ENCODE data around the gene PKN1.

GRCh38 chr19:14425696-14426138 is 7.4 kb upstream of the PKN1 start:
- TF ChIP-seq, protein P1, sequence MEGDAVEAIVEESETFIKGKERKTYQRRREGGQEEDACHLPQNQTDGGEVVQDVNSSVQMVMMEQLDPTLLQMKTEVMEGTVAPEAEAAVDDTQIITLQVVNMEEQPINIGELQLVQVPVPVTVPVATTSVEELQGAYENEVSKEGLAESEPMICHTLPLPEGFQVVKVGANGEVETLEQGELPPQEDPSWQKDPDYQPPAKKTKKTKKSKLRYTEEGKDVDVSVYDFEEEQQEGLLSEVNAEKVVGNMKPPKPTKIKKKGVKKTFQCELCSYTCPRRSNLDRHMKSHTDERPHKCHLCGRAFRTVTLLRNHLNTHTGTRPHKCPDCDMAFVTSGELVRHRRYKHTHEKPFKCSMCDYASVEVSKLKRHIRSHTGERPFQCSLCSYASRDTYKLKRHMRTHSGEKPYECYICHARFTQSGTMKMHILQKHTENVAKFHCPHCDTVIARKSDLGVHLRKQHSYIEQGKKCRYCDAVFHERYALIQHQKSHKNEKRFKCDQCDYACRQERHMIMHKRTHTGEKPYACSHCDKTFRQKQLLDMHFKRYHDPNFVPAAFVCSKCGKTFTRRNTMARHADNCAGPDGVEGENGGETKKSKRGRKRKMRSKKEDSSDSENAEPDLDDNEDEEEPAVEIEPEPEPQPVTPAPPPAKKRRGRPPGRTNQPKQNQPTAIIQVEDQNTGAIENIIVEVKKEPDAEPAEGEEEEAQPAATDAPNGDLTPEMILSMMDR (IDR thresholded peaks at IDR 0.05; ENCODE audit: low read depth, low read length, missing input control), result no peak
- TF ChIP-seq TAF1 (conservative IDR thresholded peaks at IDR 0.05), result no peak
- TF ChIP-seq, protein P2, sequence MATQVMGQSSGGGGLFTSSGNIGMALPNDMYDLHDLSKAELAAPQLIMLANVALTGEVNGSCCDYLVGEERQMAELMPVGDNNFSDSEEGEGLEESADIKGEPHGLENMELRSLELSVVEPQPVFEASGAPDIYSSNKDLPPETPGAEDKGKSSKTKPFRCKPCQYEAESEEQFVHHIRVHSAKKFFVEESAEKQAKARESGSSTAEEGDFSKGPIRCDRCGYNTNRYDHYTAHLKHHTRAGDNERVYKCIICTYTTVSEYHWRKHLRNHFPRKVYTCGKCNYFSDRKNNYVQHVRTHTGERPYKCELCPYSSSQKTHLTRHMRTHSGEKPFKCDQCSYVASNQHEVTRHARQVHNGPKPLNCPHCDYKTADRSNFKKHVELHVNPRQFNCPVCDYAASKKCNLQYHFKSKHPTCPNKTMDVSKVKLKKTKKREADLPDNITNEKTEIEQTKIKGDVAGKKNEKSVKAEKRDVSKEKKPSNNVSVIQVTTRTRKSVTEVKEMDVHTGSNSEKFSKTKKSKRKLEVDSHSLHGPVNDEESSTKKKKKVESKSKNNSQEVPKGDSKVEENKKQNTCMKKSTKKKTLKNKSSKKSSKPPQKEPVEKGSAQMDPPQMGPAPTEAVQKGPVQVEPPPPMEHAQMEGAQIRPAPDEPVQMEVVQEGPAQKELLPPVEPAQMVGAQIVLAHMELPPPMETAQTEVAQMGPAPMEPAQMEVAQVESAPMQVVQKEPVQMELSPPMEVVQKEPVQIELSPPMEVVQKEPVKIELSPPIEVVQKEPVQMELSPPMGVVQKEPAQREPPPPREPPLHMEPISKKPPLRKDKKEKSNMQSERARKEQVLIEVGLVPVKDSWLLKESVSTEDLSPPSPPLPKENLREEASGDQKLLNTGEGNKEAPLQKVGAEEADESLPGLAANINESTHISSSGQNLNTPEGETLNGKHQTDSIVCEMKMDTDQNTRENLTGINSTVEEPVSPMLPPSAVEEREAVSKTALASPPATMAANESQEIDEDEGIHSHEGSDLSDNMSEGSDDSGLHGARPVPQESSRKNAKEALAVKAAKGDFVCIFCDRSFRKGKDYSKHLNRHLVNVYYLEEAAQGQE (IDR thresholded peaks at IDR 0.05), result no peak

Measured in liver (tissue), 3 donors.